ENCODE results near the gene COASY.

The COASY gene

DNA sequence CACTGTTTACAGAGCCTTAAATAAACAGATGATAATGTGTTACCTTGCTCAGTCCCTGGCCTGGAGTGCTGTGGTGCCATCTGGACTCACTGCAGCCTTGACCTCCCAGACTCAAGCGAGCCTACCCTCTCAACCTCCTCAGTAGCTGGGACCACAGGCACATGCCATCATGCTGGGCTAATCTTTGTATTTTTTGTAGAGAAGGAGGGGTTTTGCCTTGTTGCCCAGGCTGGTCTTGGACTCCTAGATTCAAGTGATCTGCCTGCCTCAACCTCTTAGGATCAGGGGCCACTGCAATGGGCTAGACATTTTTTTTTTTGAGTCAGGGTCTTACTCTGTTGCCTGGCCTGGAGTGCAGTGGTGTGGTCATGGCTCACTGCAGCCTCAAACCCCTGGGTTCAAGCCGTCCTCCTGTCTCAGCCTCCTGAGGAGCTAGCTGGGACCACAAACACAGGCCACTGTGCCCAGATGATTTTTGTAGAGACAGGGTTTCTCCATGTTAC, 30.9 kb upstream of the COASY start:
- Histone ChIP-seq H3K4me1 (ENCODE audit: insufficient read depth, low read length) (peaks cover 59% of the 10 kb centered on the region), H3K36me3 (ENCODE audit: insufficient read depth, low read length) (no peaks in the 10 kb centered on the region), H3K9ac (ENCODE audit: low read depth, low read length) (peak overlapping the region; percentile 62), H3K4me2 (ENCODE audit: insufficient read depth, low read length) (peak overlapping the region; percentile 69), H3K4me3 (ENCODE audit: low read depth in 1 of 2, low read length in 2 of 2) (peak overlapping the region in 1 of 2 experiments; percentile 41; a peak in 1 of 4 replicates), H3K27me3 (ENCODE audit: insufficient read depth, low read length, poor library complexity) (no peaks in the 10 kb centered on the region), H3K9me3 (ENCODE audit: insufficient read depth, low read length, severe bottlenecking) (no peaks in the 10 kb centered on the region), H3K27ac (ENCODE audit: low read length) (peak overlapping the region; percentile 93), H2AFZ (ENCODE audit: low read depth, low read length) (peak overlapping the region; percentile 74), H4K20me1 (ENCODE audit: insufficient read depth, low read length) (no peaks in the 10 kb centered on the region), H3K79me2 (ENCODE audit: insufficient read depth, low read length) (no peaks in the 10 kb centered on the region)
- TF ChIP-seq EZH2 (IDR thresholded peaks at IDR 0.05; ENCODE audit: borderline replicate concordance, low read depth, low read length, severe bottlenecking) (no peak), CTCF (IDR thresholded peaks at IDR 0.05; ENCODE audit: borderline replicate concordance, extremely low read depth, low read length, poor library complexity, severe bottlenecking) (no peak)
- ATAC-seq (ENCODE audit: insufficient read depth, low read depth) = no peak
- DNase-seq = no peak

- DNase-seq (peak; percentile 60), ATAC-seq (ENCODE audit: insufficient read depth, low read depth) (peak; percentile 20; the same call in 1 of the 3 replicates)
- Histone ChIP-seq H3K36me3 (ENCODE audit: insufficient read depth, low read length) (no peaks in the 10 kb centered on the region), H3K27ac (ENCODE audit: low read length) (peak overlapping the region; percentile 93), H3K9ac (ENCODE audit: low read depth, low read length) (peak overlapping the region; percentile 62), H3K4me2 (ENCODE audit: insufficient read depth, low read length) (peak overlapping the region; percentile 69), H3K4me1 (ENCODE audit: insufficient read depth, low read length) (peaks cover 61% of the 10 kb centered on the region), H3K9me3 (ENCODE audit: insufficient read depth, low read length, severe bottlenecking) (no peaks in the 10 kb centered on the region), H3K27me3 (ENCODE audit: insufficient read depth, low read length, poor library complexity) (no peaks in the 10 kb centered on the region), H4K20me1 (ENCODE audit: insufficient read depth, low read length) (no peaks in the 10 kb centered on the region), H3K79me2 (ENCODE audit: insufficient read depth, low read length) (peaks cover 3% of the 10 kb centered on the region), H3K4me3 (ENCODE audit: low read depth in 1 of 2, low read length in 2 of 2) (peak overlapping the region; percentile 19 to 63; a peak in 3 of 4 replicates), H2AFZ (ENCODE audit: low read depth, low read length) (peak overlapping the region; percentile 74)
- no peak for TF ChIP-seq EZH2 (IDR thresholded peaks at IDR 0.05; ENCODE audit: borderline replicate concordance, low read depth, low read length, severe bottlenecking)
- peak; percentile 45 for TF ChIP-seq CTCF (IDR thresholded peaks at IDR 0.05; ENCODE audit: borderline replicate concordance, extremely low read depth, low read length, poor library complexity, severe bottlenecking)
These were observed 30.2 kb upstream of the COASY start for GRCh38 chr17:42531455-42532354.

DNA sequence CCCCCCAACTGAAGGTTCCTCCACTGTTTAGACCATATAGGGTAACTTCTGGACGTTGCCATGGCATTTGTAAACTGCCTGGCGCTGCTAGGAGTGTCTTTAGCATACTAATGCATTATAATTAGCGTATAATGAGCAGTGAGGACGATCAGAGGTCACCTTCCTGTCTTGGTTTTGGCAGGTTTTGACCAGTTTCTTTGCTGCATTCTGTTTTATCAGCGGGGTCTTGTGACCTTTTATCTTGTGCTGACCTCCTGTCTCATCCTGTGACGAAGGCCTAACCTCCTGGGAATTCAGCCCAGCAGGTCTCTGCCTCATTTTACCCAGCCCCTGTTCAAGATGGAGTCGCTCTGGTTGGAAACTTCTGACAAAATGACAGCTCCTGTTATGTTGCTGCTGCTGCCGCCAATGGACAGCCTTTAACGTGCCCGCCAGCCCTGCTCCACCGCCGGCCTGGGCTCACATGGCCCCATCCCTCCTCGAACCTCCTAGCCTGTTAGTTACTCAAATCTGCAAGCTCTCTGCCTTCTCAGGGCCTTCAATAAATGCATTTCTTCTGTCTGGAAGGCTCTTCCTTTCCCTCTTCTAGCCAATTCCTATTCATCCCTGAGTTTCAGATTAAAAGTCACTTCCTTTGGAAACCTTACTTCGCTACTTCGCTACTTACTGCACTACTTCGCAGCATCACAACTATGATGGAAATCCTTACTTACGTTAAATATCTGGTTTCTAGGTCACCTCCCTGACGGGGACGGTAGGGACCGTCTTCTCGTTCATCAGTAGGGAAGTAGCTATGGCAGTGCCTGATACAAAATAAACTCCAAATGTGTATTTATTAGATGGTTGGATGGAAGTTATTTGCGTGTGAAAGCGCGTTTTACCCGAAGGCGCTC, 26.5 kb upstream of the COASY start:
- DNase-seq (no peak), ATAC-seq (ENCODE audit: insufficient read depth, low read depth) (peak; percentile 16; the same call in 2 of the 3 replicates)
- Histone ChIP-seq H3K4me1 (ENCODE audit: insufficient read depth, low read length) (peaks cover 55% of the 10 kb centered on the region), H3K9me3 (ENCODE audit: insufficient read depth, low read length, severe bottlenecking) (no peaks in the 10 kb centered on the region), H3K36me3 (ENCODE audit: insufficient read depth, low read length) (peaks cover 14% of the 10 kb centered on the region), H4K20me1 (ENCODE audit: insufficient read depth, low read length) (peaks cover 7% of the 10 kb centered on the region; the same call in 1 of the 2 replicates), H2AFZ (ENCODE audit: low read depth, low read length) (peak overlapping the region; percentile 69), H3K79me2 (ENCODE audit: insufficient read depth, low read length) (peaks cover 10% of the 10 kb centered on the region), H3K27ac (ENCODE audit: low read length) (peak overlapping the region; percentile 59), H3K4me3 (ENCODE audit: low read depth in 1 of 2, low read length in 2 of 2) (peak overlapping the region; percentile 7 to 67; a peak in 3 of 4 replicates), H3K9ac (ENCODE audit: low read depth, low read length) (peak overlapping the region; percentile 71), H3K27me3 (ENCODE audit: insufficient read depth, low read length, poor library complexity) (no peaks in the 10 kb centered on the region), H3K4me2 (ENCODE audit: insufficient read depth, low read length) (peak overlapping the region; percentile 77)
- TF ChIP-seq EZH2 (IDR thresholded peaks at IDR 0.05; ENCODE audit: borderline replicate concordance, low read depth, low read length, severe bottlenecking) = no peak
- no peak for TF ChIP-seq CTCF (IDR thresholded peaks at IDR 0.05; ENCODE audit: borderline replicate concordance, extremely low read depth, low read length, poor library complexity, severe bottlenecking)

All from DND-41 (cell line).